Measurements from ENCODE around the gene OR51B2.
"Not testable (repeated sequence)": the region's sequence is repeated elsewhere in the genome, so short reads cannot be mapped to it uniquely, and the experiment has no call there.

The OR51B2 gene

DNA sequence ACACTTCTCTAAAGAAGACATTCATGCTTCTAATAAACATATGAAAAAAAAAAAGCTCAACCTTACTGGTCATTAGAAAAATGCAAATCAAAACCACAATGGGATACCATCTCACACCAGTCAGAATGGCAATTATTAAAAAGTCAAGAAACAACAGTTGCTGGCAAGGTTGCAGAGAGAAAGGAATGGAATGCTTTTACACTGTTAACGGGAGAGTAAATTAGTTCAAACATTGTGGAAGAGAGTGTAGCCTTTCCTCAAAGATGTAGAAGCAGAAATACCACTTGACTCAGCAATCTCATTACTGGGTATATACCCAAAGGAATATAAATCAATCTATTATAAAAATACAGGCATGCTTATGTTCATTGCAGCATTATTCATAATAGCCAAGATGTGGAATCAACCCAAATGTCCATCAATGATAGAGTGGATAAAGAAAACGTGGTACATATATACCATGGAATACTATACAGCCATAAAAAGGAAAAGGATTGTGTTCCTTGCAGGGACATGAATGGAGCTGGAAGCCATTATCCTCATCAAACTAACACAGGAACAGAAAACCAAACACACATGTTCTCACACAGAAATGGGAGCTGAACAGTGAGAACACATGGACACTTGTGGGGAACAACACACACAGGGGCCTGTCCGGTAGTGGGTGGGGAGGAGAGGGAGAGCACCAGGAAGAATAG, 10.6 kb downstream of the OR51B2 start:
- DNase-seq (ENCODE audit: low read depth in 2 of 2) = not testable (repeated sequence)

DNA sequence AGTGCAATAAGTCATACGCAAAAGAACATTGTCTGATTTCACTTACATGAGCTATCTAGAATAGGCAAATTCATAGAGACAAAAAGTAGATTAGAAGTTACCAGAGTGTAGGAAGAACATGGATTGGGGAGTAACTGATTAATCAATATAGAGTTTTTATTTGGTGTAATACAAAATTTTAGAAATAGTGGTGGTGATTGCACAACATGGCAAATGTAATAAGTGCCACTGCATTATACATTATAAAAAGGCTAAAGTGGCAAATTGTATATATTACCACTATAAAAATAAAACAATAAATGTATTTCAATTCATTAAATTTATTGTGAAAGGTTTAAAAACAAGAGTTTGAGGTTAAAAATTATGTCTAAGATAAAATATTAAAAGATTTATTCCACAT, 13.7 kb downstream of the OR51B2 start:
- no peak for DNase-seq (ENCODE audit: low read depth in 2 of 2)

DNA sequence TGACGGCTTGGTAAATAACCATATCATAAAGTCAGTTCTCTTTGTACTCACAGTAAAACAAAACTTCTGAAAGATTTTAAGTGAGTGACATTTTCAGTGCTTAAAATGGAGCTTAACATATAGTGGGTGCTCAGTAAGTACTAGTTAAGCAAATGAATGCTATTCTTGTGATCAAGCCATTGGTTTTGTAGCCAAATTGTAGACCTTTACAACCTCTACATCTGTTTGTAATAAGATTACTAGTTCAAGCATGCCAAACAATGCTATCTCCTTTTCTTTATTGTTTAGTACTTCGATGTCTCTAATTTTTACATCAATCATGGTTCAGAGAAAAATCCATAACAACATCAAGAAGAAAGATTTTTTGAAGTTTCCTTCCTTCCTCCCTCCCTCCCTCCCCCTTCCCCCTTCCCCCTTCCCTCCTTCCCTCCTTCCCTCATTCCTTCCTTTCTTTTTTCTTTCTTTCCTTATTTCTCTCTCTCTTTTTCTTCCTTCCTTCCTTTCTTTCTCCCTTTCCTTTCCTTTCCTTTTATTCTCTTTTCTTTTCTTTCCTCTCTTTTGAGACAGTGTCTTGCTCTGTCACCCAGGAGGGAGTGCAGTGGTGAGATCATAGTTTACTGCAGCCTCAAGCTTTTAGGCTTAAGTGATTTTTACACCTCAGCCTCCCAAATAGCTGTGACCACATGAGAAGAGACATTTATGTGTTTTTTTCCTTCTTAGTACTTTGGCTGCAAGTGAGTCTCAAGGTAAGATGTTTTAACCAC, 16.7 kb downstream of the OR51B2 start:
- DNase-seq (ENCODE audit: low read depth in 2 of 2) = no peak

GRCh38 chr11:5304046-5304445, 20.1 kb downstream of the OR51B2 start:
- DNase-seq (ENCODE audit: low read depth in 2 of 2) = no peak

DNA sequence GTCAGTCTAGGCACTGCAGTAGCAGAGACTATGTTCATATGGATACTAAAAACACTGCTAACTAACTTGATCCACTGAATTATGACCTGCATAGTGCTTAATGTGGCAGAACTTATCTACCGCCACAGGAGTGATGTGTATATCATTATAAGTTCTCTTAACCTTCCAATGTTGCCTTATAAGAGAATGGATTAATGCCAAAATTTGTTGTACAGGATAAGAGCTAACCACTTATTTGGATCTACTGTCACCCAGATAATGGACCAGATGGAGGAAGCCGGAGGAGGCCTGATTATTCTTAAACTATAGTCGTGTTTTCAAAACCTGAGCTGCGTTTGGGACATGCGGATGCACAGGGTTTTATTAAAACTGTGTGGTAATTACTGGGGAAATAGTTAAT, 20.5 kb downstream of the OR51B2 start:
- DNase-seq (ENCODE audit: low read depth in 2 of 2) = no peak

DNA sequence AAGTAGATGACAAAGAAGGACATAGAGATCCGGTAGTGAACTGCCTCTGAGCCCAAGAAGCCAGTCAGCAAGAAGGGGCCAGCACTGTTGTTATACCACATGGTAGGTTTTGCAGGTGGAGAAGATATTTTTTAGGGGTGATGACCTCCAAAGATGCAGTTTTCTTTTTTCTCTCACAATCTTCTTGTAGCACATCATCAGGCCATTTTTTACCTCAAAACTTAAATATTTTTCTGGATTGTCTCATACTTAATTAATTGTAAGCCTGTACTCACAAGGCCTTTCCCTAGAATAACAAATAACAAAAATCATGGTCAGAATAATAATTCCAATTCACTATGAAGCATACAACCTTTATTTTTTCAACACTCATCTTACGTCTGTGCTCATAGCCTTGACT, 22.3 kb downstream of the OR51B2 start, which contains the start of gene OR51B4:
OR51B4 (minus strand) TSS at position 101 of the 400 bp plus-strand sequence; CDS start at position 101, 0 bp downstream.
- no peak for DNase-seq (ENCODE audit: low read depth in 2 of 2)

- no peak for DNase-seq (ENCODE audit: low read depth in 2 of 2)
Observed at GRCh38 chr11:5300251-5300650, 23.8 kb downstream of the OR51B2 start.

- no peak for DNase-seq (ENCODE audit: low read depth in 2 of 2)
Observed at GRCh38 chr11:5298451-5298850, 25.6 kb downstream of the OR51B2 start.

GRCh38 chr11:5297721-5298323, 26.3 kb downstream of the OR51B2 start:
- DNase-seq (ENCODE audit: low read depth in 2 of 2) = no peak

DNA sequence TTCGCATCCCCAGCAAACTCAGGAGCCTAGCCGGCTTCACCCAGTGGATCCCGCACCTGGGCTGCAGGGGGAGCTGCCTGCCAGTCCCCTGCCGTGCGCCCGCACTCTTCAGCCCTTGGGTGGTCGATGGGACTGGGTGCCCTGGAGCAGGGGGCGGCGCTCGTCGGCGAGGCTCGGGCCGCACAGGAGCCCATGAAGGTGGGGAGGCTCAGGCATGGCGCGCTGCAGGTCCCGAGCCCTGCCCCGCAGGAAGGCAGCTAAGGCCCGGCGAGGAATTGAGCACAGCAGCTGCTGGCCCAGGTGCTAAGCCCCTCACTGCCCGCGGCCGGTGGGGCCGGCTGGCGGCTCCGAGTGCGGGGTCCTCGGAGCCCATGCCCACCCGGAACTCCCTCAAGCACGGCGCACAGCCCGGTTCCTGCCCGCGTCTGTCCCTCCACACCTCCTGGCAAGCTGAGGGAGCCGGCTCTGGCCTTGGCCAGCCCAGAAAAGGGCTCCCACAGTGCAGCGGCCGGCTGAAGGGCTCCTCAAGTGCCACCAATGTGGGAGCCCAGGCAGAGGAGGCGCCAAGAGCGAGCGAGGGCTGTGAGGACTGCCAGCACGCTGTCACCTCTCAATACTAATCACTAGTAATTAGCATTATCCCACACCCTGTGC, 29.6 kb downstream of the OR51B2 start:
- DNase-seq (ENCODE audit: low read depth in 2 of 2) = not testable (repeated sequence)

- DNase-seq (ENCODE audit: low read depth in 2 of 2) = no peak
Observed at GRCh38 chr11:5293028-5293427, 31.1 kb downstream of the OR51B2 start.

DNA sequence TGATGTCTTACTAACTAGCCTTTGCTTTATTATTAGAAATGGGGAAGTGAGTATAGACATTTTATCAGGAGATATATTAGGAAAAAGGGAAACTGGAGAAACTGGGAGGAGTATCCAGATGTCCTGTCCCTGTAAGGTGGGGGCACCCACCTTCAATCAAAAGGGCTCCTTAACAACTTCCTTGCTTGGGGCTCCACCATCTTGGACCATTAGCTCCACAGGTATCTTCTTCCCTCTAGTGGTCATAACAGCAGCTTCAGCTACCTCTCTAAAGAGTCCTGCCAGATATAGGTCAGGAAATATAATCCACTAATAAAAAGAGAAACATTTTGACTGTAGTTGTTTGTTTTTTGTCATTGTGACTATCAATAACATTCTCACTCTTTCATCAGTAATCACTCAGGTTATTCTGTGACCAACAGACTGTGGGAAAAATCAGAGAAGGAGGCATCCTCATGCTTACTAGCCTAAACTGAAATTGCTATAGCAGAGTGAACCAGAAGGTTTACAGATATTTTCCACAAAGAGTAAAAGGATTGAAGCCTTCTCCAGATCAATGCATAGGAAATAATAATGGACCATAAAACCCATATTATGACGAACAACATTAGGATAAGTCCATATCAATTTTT, 32.8 kb downstream of the OR51B2 start:
- DNase-seq (ENCODE audit: low read depth in 2 of 2) = no peak

DNA sequence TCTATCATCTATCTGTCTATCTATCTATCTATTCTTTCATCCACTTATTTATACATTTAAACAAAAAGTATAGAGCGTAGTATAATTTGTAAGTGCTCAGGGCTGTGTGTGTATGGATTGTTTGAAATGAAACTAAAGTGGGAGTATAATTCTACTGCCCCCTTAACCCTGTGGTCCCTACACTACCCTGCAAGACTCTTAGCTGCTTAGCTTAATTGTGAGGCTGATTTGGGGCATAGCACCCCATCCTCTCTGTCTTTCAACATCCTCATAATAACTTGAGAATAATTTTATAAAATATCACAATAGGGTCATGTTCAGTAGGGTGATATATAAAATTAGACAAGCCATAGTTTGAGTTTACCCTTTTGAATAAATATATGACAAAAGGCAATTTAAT, 34.0 kb downstream of the OR51B2 start:
- DNase-seq (ENCODE audit: low read depth in 2 of 2) = no peak

GRCh38 chr11:5289696-5290095, 34.4 kb downstream of the OR51B2 start:
- DNase-seq (ENCODE audit: low read depth in 2 of 2) = no peak

- DNase-seq (ENCODE audit: low read depth in 2 of 2) = no peak
Observed at GRCh38 chr11:5288906-5289550, 35.1 kb downstream of the OR51B2 start.

GRCh38 chr11:5288108-5288905, 35.8 kb downstream of the OR51B2 start:
- DNase-seq (ENCODE audit: low read depth in 2 of 2) = no peak

DNA sequence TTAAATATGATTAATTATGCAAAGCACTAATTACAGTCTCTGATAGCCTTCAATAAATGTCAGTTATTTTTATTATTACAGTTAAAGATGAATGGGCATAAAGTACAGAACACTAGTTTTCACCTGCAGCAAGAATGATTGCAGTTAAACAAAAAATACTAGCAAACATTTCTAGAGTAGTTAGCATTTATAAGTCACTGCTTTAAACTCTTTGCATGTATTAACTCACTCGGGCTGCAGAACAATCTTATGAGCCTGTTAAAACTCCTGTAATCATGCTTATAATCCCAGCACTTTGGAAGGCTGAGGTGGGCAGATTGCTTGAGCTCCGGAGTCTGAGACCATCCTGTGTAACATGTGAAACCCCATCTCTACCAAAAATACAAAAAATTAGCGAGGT, 37.2 kb downstream of the OR51B2 start:
- DNase-seq (ENCODE audit: low read depth in 2 of 2) = no peak

DNA sequence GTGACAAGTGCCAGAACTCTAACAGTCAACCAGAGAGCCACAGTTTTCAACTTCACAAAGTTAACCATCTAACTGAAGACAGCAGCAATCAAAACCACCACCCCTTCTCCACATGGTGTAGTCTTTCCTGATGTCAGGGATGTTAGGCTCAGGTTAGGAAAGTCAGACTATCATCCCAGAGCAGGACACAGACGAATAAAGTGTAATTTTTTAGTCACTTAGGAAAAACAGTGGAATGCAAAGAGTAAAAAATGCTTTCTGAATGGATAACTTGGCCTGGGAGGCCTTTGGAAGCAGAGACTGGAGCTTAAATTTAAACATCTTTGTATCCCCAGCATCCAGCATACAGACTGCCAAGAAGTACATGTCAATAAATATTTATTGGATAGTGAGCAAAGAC, 37.7 kb downstream of the OR51B2 start:
- no peak for DNase-seq (ENCODE audit: low read depth in 2 of 2)

GRCh38 chr11:5285703-5286340, 38.3 kb downstream of the OR51B2 start:
- no peak for DNase-seq (ENCODE audit: low read depth in 2 of 2)

GRCh38 chr11:5284637-5285036, 39.5 kb downstream of the OR51B2 start:
- no peak for DNase-seq (ENCODE audit: low read depth in 2 of 2)
